SK-N-SH treated with all-trans-retinoic acid at 6 μM for 48 hours (cell line): ENCODE data around the gene TMPRSS6.

Source experiments
- CSRNP3 ChIP-seq: fragments of 250-450 bp; sonication (Bioruptor Pico); IDR thresholded peaks from 2 replicates; pipeline ENCODE4 v1.5.1; 2021; ENCODE audit warnings: mild to moderate bottlenecking, moderate library complexity
- GLIS3 ChIP-seq: fragments of 250-450 bp; sonication (Bioruptor Pico); IDR thresholded peaks from 2 replicates; pipeline ENCODE4 v1.5.0; 2020; ENCODE audit warnings: mild to moderate bottlenecking, moderate library complexity
- ISL1 ChIP-seq: fragments of 250-450 bp; sonication (Bioruptor Pico); IDR thresholded peaks from 2 replicates; pipeline ENCODE4 v2.1.2; 2022; ENCODE audit warnings: mild to moderate bottlenecking, moderate library complexity
- SNAI2 ChIP-seq: fragments of 250-450 bp; sonication (Bioruptor Pico); IDR thresholded peaks from 2 replicates; pipeline ENCODE4 v1.5.0; 2020; ENCODE audit warnings: mild to moderate bottlenecking, moderate library complexity
- ZC3H10 ChIP-seq: fragments of 250-450 bp; sonication (Bioruptor Pico); IDR thresholded peaks from 2 replicates; pipeline ENCODE4 v1.5.1; 2021; ENCODE audit warnings: mild to moderate bottlenecking, moderate library complexity
- ZFP30 ChIP-seq: fragments of 450-650 bp; formaldehyde crosslinking; IDR thresholded peaks from 2 replicates; pipeline ENCODE4 v1.5.0; 2022; ENCODE audit warnings: mild to moderate bottlenecking, moderate library complexity
- ZNF8 ChIP-seq: fragments of 450-650 bp; formaldehyde crosslinking; IDR thresholded peaks from 2 replicates; pipeline ENCODE4 v1.5.0; 2020; ENCODE audit warnings: mild to moderate bottlenecking, moderate library complexity
- TF ChIP-seq, protein P1 (sequence below): fragments of 250-450 bp; sonication (Bioruptor Pico); IDR thresholded peaks from 2 replicates; pipeline ENCODE4 v1.8.0; 2020; ENCODE audit warnings: mild to moderate bottlenecking, moderate library complexity, borderline replicate concordance

- TF ChIP-seq SNAI2 (CRISPR knock-in tag) = no peak
- TF ChIP-seq ZFP30 (CRISPR knock-in tag) = no peak
- no peak for TF ChIP-seq GLIS3 (CRISPR knock-in tag)
- TF ChIP-seq ISL1 = no peak
- TF ChIP-seq, protein P1, sequence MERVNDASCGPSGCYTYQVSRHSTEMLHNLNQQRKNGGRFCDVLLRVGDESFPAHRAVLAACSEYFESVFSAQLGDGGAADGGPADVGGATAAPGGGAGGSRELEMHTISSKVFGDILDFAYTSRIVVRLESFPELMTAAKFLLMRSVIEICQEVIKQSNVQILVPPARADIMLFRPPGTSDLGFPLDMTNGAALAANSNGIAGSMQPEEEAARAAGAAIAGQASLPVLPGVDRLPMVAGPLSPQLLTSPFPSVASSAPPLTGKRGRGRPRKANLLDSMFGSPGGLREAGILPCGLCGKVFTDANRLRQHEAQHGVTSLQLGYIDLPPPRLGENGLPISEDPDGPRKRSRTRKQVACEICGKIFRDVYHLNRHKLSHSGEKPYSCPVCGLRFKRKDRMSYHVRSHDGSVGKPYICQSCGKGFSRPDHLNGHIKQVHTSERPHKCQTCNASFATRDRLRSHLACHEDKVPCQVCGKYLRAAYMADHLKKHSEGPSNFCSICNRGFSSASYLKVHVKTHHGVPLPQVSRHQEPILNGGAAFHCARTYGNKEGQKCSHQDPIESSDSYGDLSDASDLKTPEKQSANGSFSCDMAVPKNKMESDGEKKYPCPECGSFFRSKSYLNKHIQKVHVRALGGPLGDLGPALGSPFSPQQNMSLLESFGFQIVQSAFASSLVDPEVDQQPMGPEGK (CRISPR knock-in tag) = no peak
- TF ChIP-seq ZC3H10 = no peak
- TF ChIP-seq ZNF8 (CRISPR knock-in tag) = no peak
- no peak for TF ChIP-seq CSRNP3
Observed at GRCh38 chr22:37141476-37141875, 32.0 kb upstream of the TMPRSS6 start.
